Measurements from ENCODE around the gene CDCA7L. TPM values are rescaled to one million over a fixed set of nuclear protein-coding genes. Genes with fewer than 3 reads are reported as not detected.

The CDCA7L gene
- total and polyA plus RNA-seq, 2 of the 4 experiments (the other 2 are of a cell fraction): 20.4 to 35.0 TPM

DNA sequence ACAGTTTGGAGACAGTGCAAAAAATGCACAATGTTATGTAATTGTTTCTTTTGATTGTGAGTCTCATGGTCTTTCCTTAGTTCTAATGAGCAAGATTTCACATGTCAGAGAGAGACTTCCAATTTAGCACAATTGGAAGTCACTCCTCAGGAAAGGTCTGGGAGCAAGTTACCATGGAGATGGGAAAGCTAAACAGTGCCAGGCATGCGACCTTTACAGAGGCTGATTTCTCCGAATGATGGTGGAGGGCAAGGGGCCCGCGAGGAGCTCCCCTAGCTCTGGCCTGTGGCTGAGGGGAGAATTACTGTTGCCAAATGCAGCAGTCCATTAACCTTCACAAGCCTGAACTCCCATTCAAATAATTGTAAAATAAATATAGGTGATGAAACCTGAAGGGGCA, 59.3 kb downstream of the CDCA7L start:
- no CpG with 5 or more reads among the region's 4 CpGs for WGBS, 2 experiments (ENCODE audit: extremely low coverage in 2 of 2, insufficient read length in 1 of 2)
- BruUV-seq (replicated peaks): no TSS peak

More for the DNA sequence above, 59.3 kb downstream of the CDCA7L start:
- H2AK5ac ChIP-seq (ENCODE audit: low read depth, low read length): no peak overlapping the region
- ATAC-seq (ENCODE audit: low read depth): no peak
- no peak overlapping the region for H2AK9ac ChIP-seq (replicated peaks; ENCODE audit: low read depth, low read length, poor library complexity)
- no peak overlapping the region for H4K91ac ChIP-seq (ENCODE audit: insufficient read depth, low read depth, low read length)
- no peak overlapping the region for H2BK20ac ChIP-seq (ENCODE audit: low read depth, low read length)
- no peaks in the 10 kb centered on the region for H3K79me1 ChIP-seq (ENCODE audit: low read depth in 1 of 2, low read length in 2 of 2)
- H3K14ac ChIP-seq (replicated peaks; ENCODE audit: low read depth, low read length): no peak overlapping the region
- no peak overlapping the region for H3K4ac ChIP-seq (ENCODE audit: low read depth, low read length)
- no peaks in the 10 kb centered on the region for H3K9me3 ChIP-seq (ENCODE audit: control insufficient read depth, insufficient read depth, low read length)
- no peak overlapping the region for H3K4me2 ChIP-seq (ENCODE audit: low read depth, low read length)
- no peaks in the 10 kb centered on the region for H3K27me3 ChIP-seq (ENCODE audit: control insufficient read depth, insufficient read depth, low read length)
- ChIA-PET CTCF (no interaction called here), POLR2A (ENCODE audit: unreplicated experiment) (no interaction called here)
- no peaks in the 10 kb centered on the region for H3K4me1 ChIP-seq (ENCODE audit: control insufficient read depth, insufficient read depth, low read length)
- no peaks in the 10 kb centered on the region for H3K36me3 ChIP-seq (ENCODE audit: control insufficient read depth, insufficient read depth, low read length)
- intact Hi-C loops (cut with micrococcal nuclease) (no loop called here), in situ Hi-C loops (cut with MboI; ENCODE audit: low sequenced_read_pairs) (no loop called here), dilution Hi-C loops (cut with HindIII; ENCODE audit: low sequenced_read_pairs, unreplicated experiment) (no loop called here)
- H3K18ac ChIP-seq (ENCODE audit: low read depth, low read length): no peak overlapping the region
- H3K56ac ChIP-seq (ENCODE audit: extremely low read depth, insufficient read depth, low read length): no peak overlapping the region
- H4K20me1 ChIP-seq (ENCODE audit: insufficient read depth, low read length): no peaks in the 10 kb centered on the region
- no peak overlapping the region for H2BK15ac ChIP-seq (ENCODE audit: low read depth, low read length)
- H3K4me3 ChIP-seq (ENCODE audit: insufficient read depth, low read depth, low read length): no peak overlapping the region
- TF ChIP-seq CEBPB (IDR thresholded peaks at IDR 0.05; ENCODE audit: low read depth, low read length) (no peak), BHLHE40 (IDR thresholded peaks at IDR 0.05; ENCODE audit: low read depth, low read length) (no peak)
- TF ChIP-seq, protein P1, sequence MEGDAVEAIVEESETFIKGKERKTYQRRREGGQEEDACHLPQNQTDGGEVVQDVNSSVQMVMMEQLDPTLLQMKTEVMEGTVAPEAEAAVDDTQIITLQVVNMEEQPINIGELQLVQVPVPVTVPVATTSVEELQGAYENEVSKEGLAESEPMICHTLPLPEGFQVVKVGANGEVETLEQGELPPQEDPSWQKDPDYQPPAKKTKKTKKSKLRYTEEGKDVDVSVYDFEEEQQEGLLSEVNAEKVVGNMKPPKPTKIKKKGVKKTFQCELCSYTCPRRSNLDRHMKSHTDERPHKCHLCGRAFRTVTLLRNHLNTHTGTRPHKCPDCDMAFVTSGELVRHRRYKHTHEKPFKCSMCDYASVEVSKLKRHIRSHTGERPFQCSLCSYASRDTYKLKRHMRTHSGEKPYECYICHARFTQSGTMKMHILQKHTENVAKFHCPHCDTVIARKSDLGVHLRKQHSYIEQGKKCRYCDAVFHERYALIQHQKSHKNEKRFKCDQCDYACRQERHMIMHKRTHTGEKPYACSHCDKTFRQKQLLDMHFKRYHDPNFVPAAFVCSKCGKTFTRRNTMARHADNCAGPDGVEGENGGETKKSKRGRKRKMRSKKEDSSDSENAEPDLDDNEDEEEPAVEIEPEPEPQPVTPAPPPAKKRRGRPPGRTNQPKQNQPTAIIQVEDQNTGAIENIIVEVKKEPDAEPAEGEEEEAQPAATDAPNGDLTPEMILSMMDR (conservative IDR thresholded peaks at IDR 0.05; ENCODE audit: low read depth, low read length): no peak
- no peak overlapping the region for H3K23ac ChIP-seq (ENCODE audit: low read depth, low read length)
- no peak overlapping the region for H2AFZ ChIP-seq (replicated peaks; ENCODE audit: low read length, poor library complexity)
- no peak overlapping the region for H4K8ac ChIP-seq (ENCODE audit: low read depth in 2 of 2, low read length in 2 of 2)
- H3K9ac ChIP-seq (ENCODE audit: low read depth, low read length): no peak overlapping the region
- H4K5ac ChIP-seq (ENCODE audit: low read depth, low read length): no peak overlapping the region
- no peak overlapping the region for H2BK120ac ChIP-seq (ENCODE audit: low read depth, low read length)
- DNase-seq: no peak
- H3K9me1 ChIP-seq (ENCODE audit: insufficient read depth, low read length): no peaks in the 10 kb centered on the region
- H3K27ac ChIP-seq (ENCODE audit: insufficient read depth, low read length): no peak overlapping the region
- H2BK5ac ChIP-seq (ENCODE audit: low read depth, low read length, poor library complexity, severe bottlenecking): no peak overlapping the region
